Thyroid gland (tissue), 4 donors: Measurements from ENCODE around the gene PDGFRA.

Source experiments
- POLR2A ChIP-seq, 2 donors: fragments of 450-650 bp; IDR thresholded peaks; one replicate each; pipeline ENCODE4 v1.6.1; 2017; ENCODE audit warnings: antibody characterized with exemption in 2 of 2, mild to moderate bottlenecking in 2 of 2, moderate library complexity in 1 of 2
- TF ChIP-seq, protein P1 (sequence below), 6 experiments: fragments of 200-600 bp in 3 of 6; fragments of 450-650 bp in 3 of 6; sonication (generic) in 3 of 6; IDR thresholded peaks; one replicate each; pipeline ENCODE4 v1.5.1; 2016 to 2019; ENCODE audit warnings: antibody characterized with exemption in 6 of 6, mild to moderate bottlenecking in 2 of 6, inconsistent platforms in 1 of 6, moderate library complexity in 1 of 6

DNA sequence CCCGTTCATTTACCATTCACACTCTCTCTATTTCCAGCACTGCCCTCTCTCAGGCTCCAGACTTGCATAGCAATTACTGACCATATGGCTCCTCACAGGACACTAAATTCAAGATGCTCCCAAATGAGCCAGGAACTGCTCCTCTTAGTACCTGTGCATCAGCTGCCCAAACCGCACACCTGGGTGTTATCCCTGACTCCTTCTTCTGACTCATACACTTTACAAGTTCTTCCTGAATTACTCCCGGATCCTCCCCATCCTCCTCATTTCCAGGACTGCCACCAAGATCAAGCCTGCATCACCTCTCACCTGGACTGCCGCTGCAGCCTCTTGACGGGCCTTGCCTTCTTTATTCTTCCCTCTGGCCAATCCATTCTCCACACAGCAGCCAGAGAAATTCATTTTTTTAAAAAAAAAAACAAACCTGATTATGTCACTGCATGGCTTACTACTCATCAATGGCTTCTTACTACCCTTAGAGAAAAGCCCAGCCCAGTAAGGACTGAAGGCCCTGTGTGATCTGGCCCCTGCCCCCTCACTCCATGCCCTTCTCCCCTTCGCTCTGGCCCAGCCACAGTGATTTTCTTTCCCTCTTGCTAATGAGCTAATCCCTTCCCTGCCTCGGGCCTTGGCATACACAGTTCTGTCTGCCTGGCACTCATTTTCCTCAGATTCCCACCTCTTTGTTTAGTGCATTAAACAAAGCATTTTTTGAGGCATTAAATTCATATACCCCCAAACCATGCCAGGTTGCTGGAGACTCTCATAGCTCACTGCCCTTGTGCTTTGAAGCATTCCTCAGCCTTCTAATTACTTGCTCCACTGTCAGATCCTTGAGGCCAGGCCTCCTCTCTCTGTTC lies 92.0 kb downstream of the PDGFRA start:
- TF ChIP-seq, protein P1, sequence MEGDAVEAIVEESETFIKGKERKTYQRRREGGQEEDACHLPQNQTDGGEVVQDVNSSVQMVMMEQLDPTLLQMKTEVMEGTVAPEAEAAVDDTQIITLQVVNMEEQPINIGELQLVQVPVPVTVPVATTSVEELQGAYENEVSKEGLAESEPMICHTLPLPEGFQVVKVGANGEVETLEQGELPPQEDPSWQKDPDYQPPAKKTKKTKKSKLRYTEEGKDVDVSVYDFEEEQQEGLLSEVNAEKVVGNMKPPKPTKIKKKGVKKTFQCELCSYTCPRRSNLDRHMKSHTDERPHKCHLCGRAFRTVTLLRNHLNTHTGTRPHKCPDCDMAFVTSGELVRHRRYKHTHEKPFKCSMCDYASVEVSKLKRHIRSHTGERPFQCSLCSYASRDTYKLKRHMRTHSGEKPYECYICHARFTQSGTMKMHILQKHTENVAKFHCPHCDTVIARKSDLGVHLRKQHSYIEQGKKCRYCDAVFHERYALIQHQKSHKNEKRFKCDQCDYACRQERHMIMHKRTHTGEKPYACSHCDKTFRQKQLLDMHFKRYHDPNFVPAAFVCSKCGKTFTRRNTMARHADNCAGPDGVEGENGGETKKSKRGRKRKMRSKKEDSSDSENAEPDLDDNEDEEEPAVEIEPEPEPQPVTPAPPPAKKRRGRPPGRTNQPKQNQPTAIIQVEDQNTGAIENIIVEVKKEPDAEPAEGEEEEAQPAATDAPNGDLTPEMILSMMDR (IDR thresholded peaks at IDR 0.05): no peak
- TF ChIP-seq POLR2A (IDR thresholded peaks at IDR 0.05): no peak
